ENCODE measurements around the gene AFF3. TPM values are rescaled to one million over a fixed set of nuclear protein-coding genes. Genes with fewer than 3 reads are reported as not detected.

The AFF3 gene
- total and polyA plus RNA-seq, 2 of the 13 experiments (the other 11 are each of a cell fraction or from before 2014, with no cell fraction given) = not detected

DNA sequence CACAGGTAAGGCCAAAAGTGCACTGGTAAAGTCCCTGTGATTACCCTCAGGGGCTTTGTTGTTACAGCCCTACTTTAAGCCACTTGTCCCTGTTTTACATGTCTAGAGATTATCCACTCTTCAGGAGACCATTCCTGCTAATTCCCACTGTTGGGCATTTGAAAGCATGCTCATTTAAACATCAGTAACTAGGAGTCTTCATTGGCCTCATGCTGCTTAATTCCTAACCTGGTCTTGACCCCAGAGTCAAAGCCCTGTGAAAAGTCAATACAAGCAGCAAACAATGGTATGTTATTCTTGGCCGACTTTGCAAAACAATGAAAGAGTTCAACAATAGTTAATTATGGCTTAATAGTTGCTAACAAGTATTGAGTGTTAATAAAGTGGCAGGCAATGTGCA is 23.2 kb downstream of the AFF3 start:
- in situ Hi-C loops (cut with HindIII; ENCODE audit: extremely low pct_ligation_motif_present, low pct_unique_long_range_greater_than_20kb) (no loop called here), intact Hi-C loops (cut with micrococcal nuclease; ENCODE audit: unreplicated experiment) (no loop called here)
- no peaks in the 10 kb centered on the region for H4K20me1 ChIP-seq (ENCODE audit: insufficient read depth, low read length)
- H3K9ac ChIP-seq (ENCODE audit: insufficient read depth, low read depth, low read length) = no peak overlapping the region
- BruUV-seq (replicated peaks) = no TSS peak
- no peaks in the 10 kb centered on the region for H3K9me3 ChIP-seq (ENCODE audit: low read length)
- 4% methylated on average over 1 of the region's 1 CpG for WGBS (ENCODE audit: low lambda C conversion rate)
- ATAC-seq (no peak), FAIRE-seq (no peak), DNase-seq (ENCODE audit: low spot score) (no peak)
- H3K4me1 ChIP-seq (ENCODE audit: insufficient read depth, low read length) = no peaks in the 10 kb centered on the region
- TF ChIP-seq SNAPC2 (CRISPR knock-in tag; IDR thresholded peaks at IDR 0.05) (no peak), PRPF4 (IDR thresholded peaks at IDR 0.05; ENCODE audit: low read depth, low read length, poor library complexity, severe bottlenecking) (no peak), ZNF446 (CRISPR knock-in tag; IDR thresholded peaks at IDR 0.05) (no peak), ADNP (CRISPR knock-in tag; IDR thresholded peaks at IDR 0.05) (no peak), ZNF644 (CRISPR knock-in tag; IDR thresholded peaks at IDR 0.05; ENCODE audit: low read depth) (no peak), ZNF234 (CRISPR knock-in tag; conservative IDR thresholded peaks at IDR 0.05) (no peak), KDM3A (CRISPR knock-in tag; IDR thresholded peaks at IDR 0.05; ENCODE audit: low read depth) (no peak), KLF11 (CRISPR knock-in tag; IDR thresholded peaks at IDR 0.05) (no peak), HOXA5 (CRISPR knock-in tag; IDR thresholded peaks at IDR 0.05) (no peak)
- TF ChIP-seq, protein P1, sequence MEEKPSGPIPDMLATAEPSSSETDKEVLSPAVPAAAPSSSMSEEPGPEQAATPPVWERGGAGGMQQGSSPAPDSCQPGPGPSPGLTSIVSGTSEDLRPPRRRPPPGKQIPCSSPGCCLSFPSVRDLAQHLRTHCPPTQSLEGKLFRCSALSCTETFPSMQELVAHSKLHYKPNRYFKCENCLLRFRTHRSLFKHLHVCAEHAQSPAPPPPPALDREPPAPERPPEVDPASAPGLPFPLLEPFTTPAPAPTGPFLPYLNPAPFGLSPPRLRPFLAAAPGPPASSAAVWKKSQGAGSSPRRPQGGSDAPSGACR (CRISPR knock-in tag; IDR thresholded peaks at IDR 0.05) = no peak
- TF ChIP-seq, protein P2, sequence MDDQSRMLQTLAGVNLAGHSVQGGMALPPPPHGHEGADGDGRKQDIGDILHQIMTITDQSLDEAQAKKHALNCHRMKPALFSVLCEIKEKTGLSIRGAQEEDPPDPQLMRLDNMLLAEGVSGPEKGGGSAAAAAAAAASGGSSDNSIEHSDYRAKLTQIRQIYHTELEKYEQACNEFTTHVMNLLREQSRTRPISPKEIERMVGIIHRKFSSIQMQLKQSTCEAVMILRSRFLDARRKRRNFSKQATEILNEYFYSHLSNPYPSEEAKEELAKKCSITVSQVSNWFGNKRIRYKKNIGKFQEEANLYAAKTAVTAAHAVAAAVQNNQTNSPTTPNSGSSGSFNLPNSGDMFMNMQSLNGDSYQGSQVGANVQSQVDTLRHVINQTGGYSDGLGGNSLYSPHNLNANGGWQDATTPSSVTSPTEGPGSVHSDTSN (CRISPR knock-in tag; IDR thresholded peaks at IDR 0.05; ENCODE audit: borderline replicate concordance) = no peak
- TF ChIP-seq, protein P3, sequence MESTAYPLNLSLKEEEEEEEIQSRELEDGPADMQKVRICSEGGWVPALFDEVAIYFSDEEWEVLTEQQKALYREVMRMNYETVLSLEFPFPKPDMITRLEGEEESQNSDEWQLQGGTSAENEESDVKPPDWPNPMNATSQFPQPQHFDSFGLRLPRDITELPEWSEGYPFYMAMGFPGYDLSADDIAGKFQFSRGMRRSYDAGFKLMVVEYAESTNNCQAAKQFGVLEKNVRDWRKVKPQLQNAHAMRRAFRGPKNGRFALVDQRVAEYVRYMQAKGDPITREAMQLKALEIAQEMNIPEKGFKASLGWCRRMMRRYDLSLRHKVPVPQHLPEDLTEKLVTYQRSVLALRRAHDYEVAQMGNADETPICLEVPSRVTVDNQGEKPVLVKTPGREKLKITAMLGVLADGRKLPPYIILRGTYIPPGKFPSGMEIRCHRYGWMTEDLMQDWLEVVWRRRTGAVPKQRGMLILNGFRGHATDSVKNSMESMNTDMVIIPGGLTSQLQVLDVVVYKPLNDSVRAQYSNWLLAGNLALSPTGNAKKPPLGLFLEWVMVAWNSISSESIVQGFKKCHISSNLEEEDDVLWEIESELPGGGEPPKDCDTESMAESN (CRISPR knock-in tag; conservative IDR thresholded peaks at IDR 0.05) = no peak
- TF ChIP-seq, protein P4, sequence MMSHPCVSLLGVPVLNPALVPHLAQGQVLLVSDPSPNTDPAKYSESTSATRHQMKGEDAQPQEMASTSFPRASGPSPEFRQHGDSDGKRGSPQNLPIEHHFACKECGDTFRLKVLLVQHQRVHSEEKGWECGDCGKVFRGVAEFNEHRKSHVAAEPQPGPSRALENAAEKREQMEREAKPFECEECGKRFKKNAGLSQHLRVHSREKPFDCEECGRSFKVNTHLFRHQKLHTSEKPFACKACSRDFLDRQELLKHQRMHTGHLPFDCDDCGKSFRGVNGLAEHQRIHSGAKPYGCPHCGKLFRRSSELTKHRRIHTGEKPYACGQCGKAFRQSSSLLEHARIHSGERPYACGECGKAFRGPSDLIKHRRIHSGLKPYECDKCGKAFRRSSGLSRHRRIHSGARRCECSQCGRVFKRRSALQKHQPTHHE (CRISPR knock-in tag; IDR thresholded peaks at IDR 0.05; ENCODE audit: borderline replicate concordance) = no peak
- H3K4me3 ChIP-seq (replicated peaks in 1 of 3; ENCODE audit: insufficient read depth in 1 of 3, low read depth in 2 of 3, low read length in 3 of 3) = no peak overlapping the region
- no peaks in the 10 kb centered on the region for H3K27me3 ChIP-seq (ENCODE audit: control insufficient read depth in 1 of 2, insufficient read depth in 2 of 2, low read length in 2 of 2)
- no peak overlapping the region for H3K27ac ChIP-seq (ENCODE audit: extremely low read length, insufficient read depth, low read length)
- H3K36me3 ChIP-seq (replicated peaks in 1 of 2; ENCODE audit: control insufficient read depth in 1 of 2, insufficient read depth in 2 of 2, low read length in 2 of 2) = no peaks in the 10 kb centered on the region
- H3K4me2 ChIP-seq (ENCODE audit: low read depth, low read length) = no peak overlapping the region
- POLR2A ChIA-PET = no interaction called here
- CTCF ChIA-PET (ENCODE audit: low intra/inter-chr PET ratio, low total read pairs) = no interaction called here
- H2AFZ ChIP-seq (ENCODE audit: low read length) = no peak overlapping the region
- no peaks in the 10 kb centered on the region for H3K79me2 ChIP-seq (ENCODE audit: insufficient read depth, low read length)

Data from HepG2 (cell line).